ENCODE data around the gene TAF4.
"Not testable (repeated sequence)": the region's sequence is repeated elsewhere in the genome, so short reads cannot be mapped to it uniquely, and the experiment has no call there.

The TAF4 gene

GRCh38 chr20:61998343-61999121 is 67.1 kb downstream of the TAF4 start:
- no peak for DNase-seq

GRCh38 chr20:61997891-61998290 is 67.8 kb downstream of the TAF4 start:
- no peak for DNase-seq

- DNase-seq, result no peak
Measured at GRCh38 chr20:61997372-61997771, 68.3 kb downstream of the TAF4 start.

- DNase-seq, result no peak
Measured at GRCh38 chr20:61994546-61994945, 71.1 kb downstream of the TAF4 start.

- no peak for DNase-seq
Measured at GRCh38 chr20:61993058-61993457, 72.6 kb downstream of the TAF4 start.

GRCh38 chr20:61991476-61991875 is 74.2 kb downstream of the TAF4 start:
- no peak for DNase-seq

- DNase-seq, result no peak
Measured at GRCh38 chr20:61990484-61990883, 75.2 kb downstream of the TAF4 start.

GRCh38 chr20:61989741-61990140 is 75.9 kb downstream of the TAF4 start:
- DNase-seq, result no peak

- no peak for DNase-seq
Measured at GRCh38 chr20:61988665-61989064, 77.0 kb downstream of the TAF4 start.

GRCh38 chr20:61986762-61987321 is 78.8 kb downstream of the TAF4 start:
- DNase-seq, result no peak

GRCh38 chr20:61985096-61985495 is 80.6 kb downstream of the TAF4 start:
- no peak for DNase-seq

- not testable (repeated sequence) for DNase-seq
Measured at GRCh38 chr20:61984431-61984830, 81.2 kb downstream of the TAF4 start.

- DNase-seq, result no peak
Measured at GRCh38 chr20:61983965-61984364, 81.7 kb downstream of the TAF4 start.

- DNase-seq, result no peak
Measured at GRCh38 chr20:61982951-61983315, 82.7 kb downstream of the TAF4 start.

- no peak for DNase-seq
Measured at GRCh38 chr20:61982191-61982950, 83.3 kb downstream of the TAF4 start.

- not testable (repeated sequence) for DNase-seq
Measured at GRCh38 chr20:61981691-61982090, 84.0 kb downstream of the TAF4 start.

- DNase-seq, result no peak
Measured at GRCh38 chr20:61980647-61981583, 84.8 kb downstream of the TAF4 start.

- no peak for DNase-seq
Measured at GRCh38 chr20:61979701-61980635, 85.7 kb downstream of the TAF4 start.

- no peak for DNase-seq
Measured at GRCh38 chr20:61979090-61979489, 86.6 kb downstream of the TAF4 start.

- no peak for DNase-seq
Measured at GRCh38 chr20:61978491-61978890, 87.2 kb downstream of the TAF4 start.

- DNase-seq, result no peak
Measured at GRCh38 chr20:61977419-61977786, 88.3 kb downstream of the TAF4 start.
